ENCODE results near the gene CD300C. TPM values are rescaled to one million over a fixed set of nuclear protein-coding genes. Genes with fewer than 3 reads are reported as not detected.

Gene CD300C
- total RNA-seq, 2 experiments from 2014 or later = 0.14 TPM; not detected in 1

DNA sequence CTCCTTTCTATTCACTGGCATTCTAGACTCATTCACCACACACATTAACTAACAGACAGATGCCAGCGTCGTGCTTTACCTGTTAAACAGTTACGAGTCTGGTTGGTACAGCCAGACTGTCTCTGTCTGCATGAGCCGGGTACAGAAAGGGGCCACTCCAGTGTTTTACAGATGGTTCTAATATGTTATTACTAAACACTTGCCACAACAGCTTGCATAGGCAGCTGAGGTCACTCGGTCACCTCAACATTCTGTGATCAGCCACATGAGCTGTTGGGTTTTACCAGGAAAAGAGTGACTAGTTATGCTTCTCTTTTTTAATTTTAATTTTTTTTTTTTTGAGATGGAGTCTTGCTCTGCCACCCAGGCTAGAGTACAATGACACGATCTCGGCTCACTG lies 54.3 kb downstream of the CD300C start:
- peaks cover 6% of the 10 kb centered on the region for H3K36me3 Mint-ChIP-seq
- H3K4me1 Mint-ChIP-seq (ENCODE audit: low read depth) = peaks cover 2% of the 10 kb centered on the region
- no peaks in the 10 kb centered on the region for H3K9me3 Mint-ChIP-seq
- no peak overlapping the region for H3K27ac Mint-ChIP-seq
- ChIA-PET CTCF (interaction anchor here (0.9 to 5.3 kb wide), 9 partner anchors 11 to 135 kb away, joined by 3 to 34 read pairs (median 6); partner anchors contain the start of gene GPR142), POLR2A (interaction anchor here (0.5 kb wide), 1 partner anchor 10 kb away, joined by 4 read pairs; no protein-coding TSS in a partner anchor)
- H3K27me3 Mint-ChIP-seq = no peaks in the 10 kb centered on the region
- intact Hi-C loops (cut with micrococcal nuclease) = loop anchor here (2.0 to 10.0 kb wide), 2 partner anchors 57 to 123 kb away; partner anchors contain the start of gene GPRC5C
- DNase-seq = no peak
- no peak overlapping the region for H3K4me3 Mint-ChIP-seq

Other genes with a start within 250 kb of the CD300C start
- gene KIF19, start 219.9 kb downstream of the CD300C start, total RNA-seq = under 1 TPM; 0.51 to 0.59 TPM
- not detected for gene BTBD17, start 184.2 kb downstream of the CD300C start, total RNA-seq
- gene GPR142, start 178.6 kb downstream of the CD300C start, total RNA-seq = not detected
- under 1 TPM; 0.40 to 0.41 TPM for gene GPRC5C, start 114.0 kb downstream of the CD300C start, total RNA-seq
- gene CD300A, start 79.5 kb downstream of the CD300C start, total RNA-seq = 10 to 100 TPM; 11.3 to 12.3 TPM
- not detected for gene CD300LB, start 14.6 kb downstream of the CD300C start, total RNA-seq
- gene CD300H, start 21.4 kb upstream of the CD300C start, total RNA-seq = not detected
- gene CD300LD, start 46.2 kb upstream of the CD300C start, total RNA-seq = not detected
- gene CD300E, start 77.6 kb upstream of the CD300C start, total RNA-seq = not detected
- gene CD300LF, start 166.8 kb upstream of the CD300C start, total RNA-seq = not detected
- gene RAB37, start 191.1 kb upstream of the CD300C start, total RNA-seq = 1 to 10 TPM; 6.5 to 7.0 TPM
- 100 to 1,000 TPM; 136 TPM for gene NHERF1, start 202.5 kb upstream of the CD300C start, total RNA-seq
- gene NAT9, start 230.2 kb upstream of the CD300C start, total RNA-seq = 10 to 100 TPM; 42.9 to 46.9 TPM

All from activated CD4-positive, alpha-beta memory T cell treated with anti-CD3 and anti-CD28 coated beads for 36 hours (primary cell).